NB4 (cell line): ENCODE measurements around the gene SOX6.

Experiments used
- CTCF ChIP-seq: IDR thresholded peaks from one replicate; pipeline ENCODE4 v1.5.1; 2012; ENCODE audit warnings: low read depth, low read length
- POLR2A ChIP-seq: IDR thresholded peaks from 2 replicates; pipeline ENCODE4 v1.6.1; 2011; ENCODE audit warnings: mild to moderate bottlenecking; ENCODE audit not compliant: insufficient read length; ENCODE audit errors: extremely low read depth
- TF ChIP-seq, protein P1 (sequence below): IDR thresholded peaks from 2 replicates; pipeline ENCODE4 v1.6.1; 2011; ENCODE audit warnings: low read depth, low read length

GRCh38 chr11:16007514-16007913 lies 348.8 kb downstream of the SOX6 start:
- TF ChIP-seq CTCF = no peak
- TF ChIP-seq POLR2A = no peak
- TF ChIP-seq, protein P1, sequence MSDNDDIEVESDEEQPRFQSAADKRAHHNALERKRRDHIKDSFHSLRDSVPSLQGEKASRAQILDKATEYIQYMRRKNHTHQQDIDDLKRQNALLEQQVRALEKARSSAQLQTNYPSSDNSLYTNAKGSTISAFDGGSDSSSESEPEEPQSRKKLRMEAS = no peak
